HFF-Myc (cell line): Measurements from ENCODE around the gene PRPF40B.

ENCODE experiments used
- DNase-seq: peaks from one replicate; pipeline ENCODE4 v3.0.0-alpha.2; 2011; ENCODE audit warnings: low read depth; ENCODE audit errors: extremely low read depth
- H3K4me3 ChIP-seq: replicated peaks from 2 replicates; pipeline ENCODE4 v1.5.1; 2011; ENCODE audit warnings: low read depth, mild to moderate bottlenecking, control low read depth, low read length
- CTCF ChIP-seq: IDR thresholded peaks from 2 replicates; pipeline ENCODE4 v1.5.1; 2012; ENCODE audit warnings: mild to moderate bottlenecking, low read depth, low read length, control low read depth; ENCODE audit errors: missing control alignments

PRPF40B gene

GRCh38 chr12:49649445-49649844 is 26.1 kb downstream of the PRPF40B start:
- no peak for DNase-seq
- no peak overlapping the region for H3K4me3 ChIP-seq
- TF ChIP-seq CTCF = no peak

- no peak for DNase-seq
- no peak for TF ChIP-seq CTCF
- no peak overlapping the region for H3K4me3 ChIP-seq
Observed at GRCh38 chr12:49649892-49650291, 26.5 kb downstream of the PRPF40B start.

GRCh38 chr12:49651855-49652254 is 28.5 kb downstream of the PRPF40B start:
- TF ChIP-seq CTCF = no peak
- no peak for DNase-seq
- no peak overlapping the region for H3K4me3 ChIP-seq

GRCh38 chr12:49652921-49653520 is 29.7 kb downstream of the PRPF40B start:
- DNase-seq = no peak
- no peak overlapping the region for H3K4me3 ChIP-seq
- TF ChIP-seq CTCF = no peak

GRCh38 chr12:49654715-49655114 is 31.4 kb downstream of the PRPF40B start:
- no peak overlapping the region for H3K4me3 ChIP-seq
- no peak for TF ChIP-seq CTCF
- no peak for DNase-seq

- H3K4me3 ChIP-seq = no peak overlapping the region
- TF ChIP-seq CTCF = no peak
- no peak for DNase-seq
Observed at GRCh38 chr12:49655595-49656236, 32.4 kb downstream of the PRPF40B start.
